B cell (primary cell): ENCODE results near the gene KPNA6.

Experiments
- CTCF ChIP-seq: fragments of 200-600 bp; IDR thresholded peaks from one replicate; pipeline ENCODE4 v1.8.0; 2022; ENCODE audit warnings: antibody characterized with exemption, mild to moderate bottlenecking
- EZH2 ChIP-seq: IDR thresholded peaks from 2 replicates; pipeline ENCODE4 v1.6.1; 2012; ENCODE audit warnings: borderline replicate concordance, low read depth, mild to moderate bottlenecking, moderate library complexity, low read length; ENCODE audit not compliant: insufficient read depth, poor library complexity, severe bottlenecking

GRCh38 chr1:32100359-32100758 is 7.5 kb upstream of the KPNA6 start:
- TF ChIP-seq CTCF (no peak), EZH2 (no peak)
